Breast epithelium (tissue), 3 donors: ENCODE data around the gene NOA1.

Experiments
- CTCF ChIP-seq, 3 donors: fragments of 450-650 bp; IDR thresholded peaks; one replicate each; pipeline ENCODE4 v1.5.1; 2016 to 2017; ENCODE audit warnings: antibody characterized with exemption in 3 of 3, mild to moderate bottlenecking in 3 of 3, moderate library complexity in 3 of 3
- POLR2AphosphoS5 ChIP-seq, 3 donors: sonication (generic); formaldehyde crosslinking; IDR thresholded peaks; one replicate each; pipeline ENCODE4 v1.6.1; 2017; ENCODE audit warnings: antibody characterized with exemption in 3 of 3

DNA sequence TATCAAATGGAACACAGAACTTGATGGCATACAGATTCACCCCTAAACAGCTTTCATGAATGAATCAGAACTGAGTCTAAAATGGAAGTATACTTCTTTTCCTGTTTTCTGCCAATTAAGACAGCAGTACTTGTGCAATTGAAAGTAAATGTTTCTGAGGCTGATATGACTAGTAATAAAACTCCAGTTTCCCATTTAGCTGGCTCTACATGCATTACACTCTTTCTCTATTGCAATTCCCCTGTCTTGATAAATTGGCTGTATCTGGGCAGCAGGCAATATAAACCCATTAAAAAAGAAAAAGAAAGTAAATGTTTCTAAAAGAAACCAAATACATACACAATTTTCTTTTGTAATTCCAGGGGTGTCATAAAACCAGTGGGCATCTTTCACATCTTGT, 4.6 kb downstream of the NOA1 start:
- no peak for TF ChIP-seq CTCF (IDR thresholded peaks at IDR 0.05)
- no peak for TF ChIP-seq POLR2AphosphoS5 (IDR thresholded peaks at IDR 0.05)
